Thyroid gland (tissue), 4 donors: ENCODE measurements around the gene PAK1.

ENCODE experiments used
- CTCF ChIP-seq, 6 experiments: fragments of 200-600 bp in 3 of 6; fragments of 450-650 bp in 3 of 6; sonication (generic) in 3 of 6; IDR thresholded peaks; one replicate each; pipeline ENCODE4 v1.5.1; 2016 to 2019; ENCODE audit warnings: antibody characterized with exemption in 6 of 6, mild to moderate bottlenecking in 2 of 6, inconsistent platforms in 1 of 6, moderate library complexity in 1 of 6
- POLR2A ChIP-seq, 2 donors: fragments of 450-650 bp; IDR thresholded peaks; one replicate each; pipeline ENCODE4 v1.6.1; 2017; ENCODE audit warnings: antibody characterized with exemption in 2 of 2, mild to moderate bottlenecking in 2 of 2, moderate library complexity in 1 of 2

DNA sequence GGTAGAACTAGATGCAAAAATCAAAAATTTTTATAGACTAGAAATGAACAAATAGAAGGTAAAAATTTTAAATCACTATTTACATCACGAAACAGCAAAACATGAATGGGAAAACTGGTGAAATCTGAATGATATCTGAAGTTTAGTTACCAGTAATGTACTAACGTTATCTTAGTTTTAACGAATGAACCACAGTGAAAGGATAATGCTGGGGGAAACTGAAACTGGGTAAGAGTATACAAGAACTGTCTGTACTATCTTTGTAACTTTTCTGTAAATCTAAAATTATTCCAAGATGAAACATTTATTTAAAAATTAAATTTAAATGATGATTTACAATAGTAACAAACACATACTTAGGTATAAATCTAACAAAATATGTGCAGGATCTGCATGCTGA is 179.9 kb downstream of the PAK1 start:
- TF ChIP-seq CTCF (IDR thresholded peaks at IDR 0.05) (no peak), POLR2A (IDR thresholded peaks at IDR 0.05) (no peak)
